ENCODE results near the gene REXO1. TPM values are rescaled to one million over a fixed set of nuclear protein-coding genes. Genes with fewer than 3 reads are reported as not detected.

REXO1 gene
- total and polyA plus RNA-seq, 2 of the 13 experiments (the other 11 are each of a cell fraction or from before 2014, with no cell fraction given), result 5.0 to 11.2 TPM

- TF ChIP-seq PHB2 (IDR thresholded peaks at IDR 0.05; ENCODE audit: partially characterized antibody) (no peak), PLRG1 (conservative IDR thresholded peaks at IDR 0.05) (no peak), ZBTB21 (CRISPR knock-in tag; IDR thresholded peaks at IDR 0.05) (no peak), ZNF740 (CRISPR knock-in tag; IDR thresholded peaks at IDR 0.05) (no peak), ZNF362 (CRISPR knock-in tag; IDR thresholded peaks at IDR 0.05; ENCODE audit: borderline replicate concordance) (no peak), FOSL2 (CRISPR knock-in tag; IDR thresholded peaks at IDR 0.05) (peak; percentile 16; the same call in 1 of the 2 replicates), RAD21 (CRISPR knock-in tag; IDR thresholded peaks at IDR 0.05) (peak; percentile 70), FOXA3 (CRISPR knock-in tag; IDR thresholded peaks at IDR 0.05) (no peak), ZZZ3 (CRISPR knock-in tag; IDR thresholded peaks at IDR 0.05; ENCODE audit: borderline replicate concordance) (no peak), ZMYM4 (CRISPR knock-in tag; IDR thresholded peaks at IDR 0.05) (no peak), PAF1 (CRISPR knock-in tag; IDR thresholded peaks at IDR 0.05) (no peak), ZNF430 (CRISPR knock-in tag; IDR thresholded peaks at IDR 0.05) (no peak), CTCF (CRISPR knock-in tag; IDR thresholded peaks at IDR 0.05) (peak; percentile 93), FOXA1 (IDR thresholded peaks at IDR 0.05) (no peak), FOXA1 (CRISPR knock-in tag; IDR thresholded peaks at IDR 0.05) (no peak), ZNF367 (CRISPR knock-in tag; IDR thresholded peaks at IDR 0.05; ENCODE audit: borderline replicate concordance) (no peak), ZNF746 (CRISPR knock-in tag; IDR thresholded peaks at IDR 0.05) (no peak), MTA1 (CRISPR knock-in tag; IDR thresholded peaks at IDR 0.05; ENCODE audit: borderline replicate concordance) (no peak), GATAD1 (CRISPR knock-in tag; IDR thresholded peaks at IDR 0.05) (no peak), HMGXB4 (CRISPR knock-in tag; IDR thresholded peaks at IDR 0.05; ENCODE audit: borderline replicate concordance in 1 of 2, low read depth in 1 of 2) (0 out of 4 replicates have a peak, but pooled peaks of 1 of the 2 experiments have one; percentile 26), MYC (CRISPR knock-in tag; IDR thresholded peaks at IDR 0.05; ENCODE audit: borderline replicate concordance) (peak; percentile 30; the same call in 1 of the 2 replicates), MXI1 (IDR thresholded peaks at IDR 0.05; ENCODE audit: borderline replicate concordance, low read depth, low read length) (no peak)
- TF ChIP-seq, protein P1, sequence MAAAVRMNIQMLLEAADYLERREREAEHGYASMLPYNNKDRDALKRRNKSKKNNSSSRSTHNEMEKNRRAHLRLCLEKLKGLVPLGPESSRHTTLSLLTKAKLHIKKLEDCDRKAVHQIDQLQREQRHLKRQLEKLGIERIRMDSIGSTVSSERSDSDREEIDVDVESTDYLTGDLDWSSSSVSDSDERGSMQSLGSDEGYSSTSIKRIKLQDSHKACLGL (CRISPR knock-in tag; IDR thresholded peaks at IDR 0.05), result no peak
- TF ChIP-seq, protein P2, sequence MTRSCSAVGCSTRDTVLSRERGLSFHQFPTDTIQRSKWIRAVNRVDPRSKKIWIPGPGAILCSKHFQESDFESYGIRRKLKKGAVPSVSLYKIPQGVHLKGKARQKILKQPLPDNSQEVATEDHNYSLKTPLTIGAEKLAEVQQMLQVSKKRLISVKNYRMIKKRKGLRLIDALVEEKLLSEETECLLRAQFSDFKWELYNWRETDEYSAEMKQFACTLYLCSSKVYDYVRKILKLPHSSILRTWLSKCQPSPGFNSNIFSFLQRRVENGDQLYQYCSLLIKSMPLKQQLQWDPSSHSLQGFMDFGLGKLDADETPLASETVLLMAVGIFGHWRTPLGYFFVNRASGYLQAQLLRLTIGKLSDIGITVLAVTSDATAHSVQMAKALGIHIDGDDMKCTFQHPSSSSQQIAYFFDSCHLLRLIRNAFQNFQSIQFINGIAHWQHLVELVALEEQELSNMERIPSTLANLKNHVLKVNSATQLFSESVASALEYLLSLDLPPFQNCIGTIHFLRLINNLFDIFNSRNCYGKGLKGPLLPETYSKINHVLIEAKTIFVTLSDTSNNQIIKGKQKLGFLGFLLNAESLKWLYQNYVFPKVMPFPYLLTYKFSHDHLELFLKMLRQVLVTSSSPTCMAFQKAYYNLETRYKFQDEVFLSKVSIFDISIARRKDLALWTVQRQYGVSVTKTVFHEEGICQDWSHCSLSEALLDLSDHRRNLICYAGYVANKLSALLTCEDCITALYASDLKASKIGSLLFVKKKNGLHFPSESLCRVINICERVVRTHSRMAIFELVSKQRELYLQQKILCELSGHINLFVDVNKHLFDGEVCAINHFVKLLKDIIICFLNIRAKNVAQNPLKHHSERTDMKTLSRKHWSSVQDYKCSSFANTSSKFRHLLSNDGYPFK (CRISPR knock-in tag; IDR thresholded peaks at IDR 0.05; ENCODE audit: borderline replicate concordance), result no peak
Observed at GRCh38 chr19:1767464-1767933, 80.8 kb downstream of the REXO1 start (continued).

All from HepG2 (cell line).